Pancreas (tissue), 10 donors: ENCODE measurements around the gene COPZ2. TPM values are rescaled to one million over a fixed set of nuclear protein-coding genes. Genes with fewer than 3 reads are reported as not detected.
"Not testable (repeated sequence)": the region's sequence is repeated elsewhere in the genome, so short reads cannot be mapped to it uniquely, and the experiment has no call there.

ENCODE experiments used
- ATAC-seq, 4 donors: fragments of 200-7000 bp; cut with Tn5 transposase; one replicate each; pipeline versions ENCODE4 v1.8.0 to v1.9.1; 2020; ENCODE audit warnings: mild to moderate bottlenecking in 4 of 4, moderate library complexity in 4 of 4
- DNase-seq, 6 donors: peaks; one replicate each; pipeline ENCODE4 v3.0.0-alpha.2; 2020
- FAIRE-seq: peaks from 2 replicates; lab custom pipeline; 2012; peaks lifted over from hg19 to GRCh38; lab: Jason Lieb, UNC
- H3K27ac ChIP-seq, 4 donors: fragments of 200-600 bp; sonication (generic); 1 replicate in 3 of 4; 2 replicates in 1 of 4; pipeline versions ENCODE4 v1.5.0 to v1.8.0; 2020
- H3K27me3 ChIP-seq, 4 donors: fragments of 200-600 bp; one replicate each; pipeline ENCODE4 v1.8.0; 2021
- H3K36me3 ChIP-seq, 3 donors: fragments of 200-600 bp; sonication (generic) in 1 of 3; one replicate each; pipeline versions ENCODE4 v1.5.0 to v1.8.0; 2020 to 2021
- H3K4me1 ChIP-seq, 3 donors: fragments of 200-600 bp; one replicate each; pipeline ENCODE4 v1.8.0; 2021
- H3K4me3 ChIP-seq, 4 donors: fragments of 200-600 bp; sonication (generic) in 2 of 4; one replicate each; pipeline versions ENCODE4 v1.5.0 to v1.8.0; 2020 to 2021
- H3K9me3 ChIP-seq, 4 donors: fragments of 200-600 bp; one replicate each; pipeline ENCODE4 v1.8.0; 2021
- WGBS, 2 donors: extraction: QIAGEN DNeasy Blood & Tissue Kit; methylation state at CpG; one replicate each; pipeline ENCODE4 v1.1.7; 2013; 5-methylcytosine and 5-hydroxymethylcytosine counted together
- intact Hi-C, 3 donors: fragments of 100-400 bp; cut with DNase I; formaldehyde crosslinking; loops; one replicate each; pipeline versions ENCODE4 v1.11.1 to v1.14.2; 2022
- polyA plus RNA-seq, 2 donors: library from polyadenylated mRNA; stranded (reverse); fragments of 200-250 nt; gene quantifications; one replicate each; pipeline ENCODE4 v1.2.3, GENCODE V29; 2013
- total RNA-seq, 6 donors: library from RNA; stranded (reverse); fragmentation: NEBNext Ultra II Directional in 4 of 6; extraction: Animal tissue kit (Norgen Biotek cat#: 25700) in 4 of 6; gene quantifications; one replicate each; pipeline versions ENCODE4 v1.2.1 to v1.2.4, GENCODE V29; 2021 to 2023
- TF ChIP-seq, protein P1 (sequence below), 4 donors: fragments of 200-600 bp; sonication (generic) in 3 of 4; IDR thresholded peaks; one replicate each; pipeline versions ENCODE4 v1.5.0 to v1.8.0; 2021; ENCODE audit warnings: antibody characterized with exemption in 4 of 4
- donor health status: healthy with polysubstance abuse.
- donor health status: DM: no; HTN: no; CAD: no; lungs with moderate emphysema.
- donor health status: DM: no; HTN: no; CAD: no.
- donor health status: control.
- donor health status: control.
- donor health status: Bipolar disorder and iron deficiency.
- donor health status: DM: yes; HTN: yes; CAD: no.
- donor health status: DM: no; HTN: no; CAD: no.
- donor health status: DM: no; HTN: no; CAD: no.
- donor health status: DM: yes; HTN: yes; CAD: no.

The COPZ2 gene
- total and polyA plus RNA-seq, 8 donors = 6.3 to 10.8 (median 9.3) TPM

DNA sequence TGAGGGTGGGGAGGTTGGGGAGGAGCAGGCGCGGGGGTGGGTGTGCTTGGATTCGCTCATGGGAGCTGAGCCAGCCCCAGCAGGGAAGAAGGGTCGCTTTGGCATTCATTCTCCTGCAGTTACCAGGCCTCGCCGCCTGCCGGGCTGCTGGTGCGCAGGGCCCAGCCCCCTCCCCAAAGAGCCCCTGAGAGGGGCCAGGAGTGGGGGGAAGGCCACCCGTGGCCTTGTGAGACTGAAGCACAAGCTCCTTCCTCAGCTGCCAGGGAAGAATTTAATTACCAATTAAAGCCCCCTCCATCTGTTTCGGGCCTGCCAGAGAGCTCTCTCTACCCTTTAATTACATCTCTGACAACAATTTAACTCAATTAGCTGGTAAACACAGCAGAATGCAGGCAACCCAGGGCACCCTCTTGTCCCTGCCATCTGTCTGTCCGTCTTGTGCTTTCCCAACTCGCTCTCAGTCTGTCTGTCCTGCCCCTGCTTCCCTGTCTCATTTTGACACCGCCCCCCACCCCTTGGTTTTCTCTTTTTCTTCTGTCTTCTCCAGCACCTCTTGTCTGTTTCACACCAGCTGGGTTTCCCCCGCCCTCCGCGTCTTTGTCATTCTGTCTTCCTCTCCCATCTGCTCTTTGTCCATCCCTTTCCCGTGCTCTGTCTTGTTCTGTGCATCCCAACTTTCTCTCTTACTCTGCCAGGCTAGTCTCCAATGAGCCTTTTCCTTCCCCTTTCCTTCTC, 34.0 kb downstream of the COPZ2 start:
- ATAC-seq (peak in 1 of 4 donors; percentile 8), DNase-seq (no peak), FAIRE-seq (no peak)
- H3K4me3 ChIP-seq = no peak overlapping the region
- peaks cover 0 to 9% (median 0%) of the 10 kb centered on the region in 3 donors for H3K4me1 ChIP-seq
- TF ChIP-seq, protein P1, sequence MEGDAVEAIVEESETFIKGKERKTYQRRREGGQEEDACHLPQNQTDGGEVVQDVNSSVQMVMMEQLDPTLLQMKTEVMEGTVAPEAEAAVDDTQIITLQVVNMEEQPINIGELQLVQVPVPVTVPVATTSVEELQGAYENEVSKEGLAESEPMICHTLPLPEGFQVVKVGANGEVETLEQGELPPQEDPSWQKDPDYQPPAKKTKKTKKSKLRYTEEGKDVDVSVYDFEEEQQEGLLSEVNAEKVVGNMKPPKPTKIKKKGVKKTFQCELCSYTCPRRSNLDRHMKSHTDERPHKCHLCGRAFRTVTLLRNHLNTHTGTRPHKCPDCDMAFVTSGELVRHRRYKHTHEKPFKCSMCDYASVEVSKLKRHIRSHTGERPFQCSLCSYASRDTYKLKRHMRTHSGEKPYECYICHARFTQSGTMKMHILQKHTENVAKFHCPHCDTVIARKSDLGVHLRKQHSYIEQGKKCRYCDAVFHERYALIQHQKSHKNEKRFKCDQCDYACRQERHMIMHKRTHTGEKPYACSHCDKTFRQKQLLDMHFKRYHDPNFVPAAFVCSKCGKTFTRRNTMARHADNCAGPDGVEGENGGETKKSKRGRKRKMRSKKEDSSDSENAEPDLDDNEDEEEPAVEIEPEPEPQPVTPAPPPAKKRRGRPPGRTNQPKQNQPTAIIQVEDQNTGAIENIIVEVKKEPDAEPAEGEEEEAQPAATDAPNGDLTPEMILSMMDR (IDR thresholded peaks at IDR 0.05) = no peak
- no peaks in the 10 kb centered on the region for H3K27me3 ChIP-seq
- intact Hi-C loops = no loop called here
- 77 to 84% methylated on average over 15 to 17 of the region's 17 CpGs for WGBS, 2 donors
- no peaks in the 10 kb centered on the region for H3K36me3 ChIP-seq
- no peaks in the 10 kb centered on the region for H3K9me3 ChIP-seq
- no peak overlapping the region for H3K27ac ChIP-seq

DNA sequence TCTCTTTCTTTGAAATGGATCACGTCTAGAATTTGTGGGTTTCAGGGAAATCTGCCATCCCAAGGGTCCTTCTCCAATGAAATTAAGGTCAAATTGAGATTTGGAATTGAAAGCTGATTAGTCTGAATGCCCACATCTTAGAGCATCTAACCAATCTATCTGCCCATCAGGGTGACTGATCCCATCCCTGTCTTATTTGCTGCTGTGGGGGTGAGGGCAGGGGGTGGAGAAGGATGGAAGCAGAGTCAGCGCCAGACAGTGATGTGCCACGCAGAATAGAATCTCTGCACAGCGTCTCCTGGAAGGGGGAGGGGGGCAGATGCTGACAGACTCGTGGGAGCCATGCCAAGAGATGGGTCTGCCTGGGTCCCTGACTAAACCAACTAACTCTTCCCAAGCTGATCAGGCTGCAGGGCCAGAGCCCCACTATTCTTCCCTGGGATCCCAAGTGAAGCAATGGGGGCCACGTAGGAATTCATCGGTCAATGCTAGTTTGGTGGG, 34.6 kb downstream of the COPZ2 start:
- Histone ChIP-seq H3K9me3 (no peaks in the 10 kb centered on the region), H3K27me3 (no peaks in the 10 kb centered on the region), H3K27ac (peak overlapping the region in 2 of 4 donors; percentile 73 to 74), H3K4me1 (peaks cover 0 to 9% (median 0%) of the 10 kb centered on the region in 3 donors), H3K4me3 (no peak overlapping the region), H3K36me3 (no peaks in the 10 kb centered on the region)
- intact Hi-C loops = no loop called here
- DNase-seq = no peak
- WGBS, 2 donors = 68 to 70% methylated on average over 7 of the region's 7 CpGs
- ATAC-seq = peak in 1 of 4 donors; percentile 9
- no peak for FAIRE-seq
- TF ChIP-seq, protein P1 (IDR thresholded peaks at IDR 0.05) = no peak

DNA sequence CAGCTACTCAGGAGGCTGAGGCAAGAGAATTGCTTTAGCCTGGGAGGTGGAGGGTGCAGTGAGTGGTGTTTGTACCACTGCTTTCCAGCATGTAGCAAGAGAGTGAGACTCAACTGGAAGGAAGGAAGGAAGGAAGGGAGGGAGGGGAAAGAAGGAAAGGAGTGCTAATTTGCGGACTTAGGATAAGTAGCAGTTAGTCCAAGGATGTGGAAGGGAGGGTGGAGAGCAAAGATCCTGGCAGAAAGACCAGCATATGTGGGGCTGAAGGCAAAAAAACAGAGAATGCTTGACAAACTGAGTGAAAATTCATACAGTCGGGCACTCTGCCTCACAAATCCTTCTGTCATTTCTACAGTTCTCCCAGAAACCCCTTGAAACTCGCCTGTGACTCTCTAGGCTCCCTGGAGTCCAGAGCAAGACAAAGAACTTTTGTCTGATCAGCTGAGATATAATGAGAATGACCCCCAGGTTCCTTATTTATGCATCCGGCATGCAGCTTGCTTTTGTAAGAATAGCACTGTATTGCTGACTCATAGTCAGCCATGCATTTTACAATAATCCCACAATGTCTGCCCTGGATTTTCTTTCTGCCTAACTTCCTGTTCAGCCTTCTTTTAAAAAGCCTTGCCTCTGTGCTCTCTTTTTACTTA, 35.2 kb downstream of the COPZ2 start:
- ATAC-seq = peak in 3 of 4 donors; percentile 55 to 81 (median 79)
- TF ChIP-seq, protein P1 (IDR thresholded peaks at IDR 0.05) = no peak
- intact Hi-C loops = no loop called here

DNA sequence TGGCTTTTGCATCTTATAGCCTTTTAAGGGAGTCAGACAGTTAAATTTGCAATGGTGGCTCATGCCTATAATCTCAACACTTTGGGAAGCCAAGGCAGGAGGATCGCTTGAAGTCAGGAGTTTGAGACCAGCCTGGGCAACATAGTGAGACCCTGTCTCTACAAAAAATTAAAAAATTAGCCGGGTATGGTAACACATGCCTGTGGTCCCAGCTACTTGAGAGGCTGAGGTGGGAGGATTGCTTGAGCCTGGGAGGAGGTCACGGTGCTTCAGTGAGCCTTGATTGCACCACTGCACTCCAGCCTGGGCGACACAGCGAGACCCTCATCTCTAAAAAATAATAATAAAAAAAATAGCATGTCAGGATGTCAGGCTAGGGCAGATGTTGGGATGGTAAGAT, 35.9 kb downstream of the COPZ2 start:
- ATAC-seq, intact Hi-C loops, FAIRE-seq, H3K4me3 ChIP-seq, H3K27me3 ChIP-seq, H3K4me1 ChIP-seq, H3K9me3 ChIP-seq, H3K36me3 ChIP-seq, DNase-seq: not testable (repeated sequence)
- H3K27ac ChIP-seq = peak overlapping the region in 2 of 4 donors; percentile 73 to 74
- WGBS, 2 donors = 90 to 94% methylated on average over 5 of the region's 5 CpGs

More for the DNA sequence above, 35.2 kb downstream of the COPZ2 start:
- Histone ChIP-seq H3K36me3 (no peaks in the 10 kb centered on the region), H3K27me3 (no peaks in the 10 kb centered on the region), H3K4me3 (no peak overlapping the region), H3K27ac (peak overlapping the region in 2 of 4 donors; percentile 73 to 74), H3K4me1 (peaks cover 0 to 9% (median 0%) of the 10 kb centered on the region in 3 donors), H3K9me3 (no peaks in the 10 kb centered on the region)
- DNase-seq (no peak), FAIRE-seq (no peak)
- 49 to 61% methylated on average over 4 of the region's 4 CpGs for WGBS, 2 donors

DNA sequence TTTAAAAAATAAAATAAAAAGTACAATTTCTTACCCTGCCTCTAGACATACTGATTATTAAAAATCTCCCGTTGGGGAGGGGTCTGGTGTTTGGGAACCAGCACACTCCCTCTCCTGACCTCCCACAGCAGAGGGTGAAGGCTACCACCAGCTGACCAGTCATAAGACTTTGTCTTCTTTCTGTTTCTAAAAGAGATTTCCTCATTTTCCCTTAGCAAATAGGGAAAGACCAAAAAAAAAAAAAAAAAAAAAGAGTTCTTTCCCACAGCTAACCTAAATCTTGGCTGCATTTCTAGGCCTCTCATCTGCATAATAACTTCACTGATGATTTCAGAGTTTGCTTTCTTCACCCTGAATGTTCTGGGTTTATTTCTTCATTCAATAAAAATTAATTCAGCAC, 36.4 kb downstream of the COPZ2 start:
- Histone ChIP-seq H3K9me3 (no peaks in the 10 kb centered on the region), H3K27ac (peak overlapping the region in 1 of 4 donors; percentile 23), H3K27me3 (no peaks in the 10 kb centered on the region), H3K36me3 (no peaks in the 10 kb centered on the region), H3K4me1 (peaks cover 0 to 9% (median 0%) of the 10 kb centered on the region in 3 donors), H3K4me3 (no peak overlapping the region)
- intact Hi-C loops = no loop called here
- ATAC-seq (peak in 1 of 4 donors; percentile 35), FAIRE-seq (no peak), DNase-seq (no peak)
- 81 to 88% methylated on average over 1 of the region's 1 CpG for WGBS, 2 donors
- TF ChIP-seq, protein P1 (IDR thresholded peaks at IDR 0.05) = no peak
